ENCODE data around the gene ANKIB1. TPM values are rescaled to one million over a fixed set of nuclear protein-coding genes. Genes with fewer than 3 reads are reported as not detected.

The ANKIB1 gene
- polyA plus RNA-seq, 2 of the 4 experiments (the other 2 are of a cell fraction), result 20.7 to 59.5 TPM

GRCh38 chr7:92296880-92297445, 51.2 kb downstream of the ANKIB1 start:
- H3K27ac ChIP-seq, result no peak overlapping the region
- H3K4me1 ChIP-seq, result 0 out of 3 replicates have a peak, but pooled peaks cover 3% of the 10 kb centered on the region
- CTCF ChIA-PET, result interaction anchor here (1.1 to 1.7 kb wide), 3 partner anchors 11 to 150 kb away, joined by 3 to 5 read pairs (median 3); partner anchors contain the start of gene GATAD1

GRCh38 chr7:92297736-92298135, 52.0 kb downstream of the ANKIB1 start:
- no peak for DNase-seq (ENCODE audit: low read depth in 1 of 2, low spot score in 1 of 2)
- Histone ChIP-seq H3K9me3 (no peaks in the 10 kb centered on the region), H3K27ac (no peak overlapping the region), H3K4me3 (no peak overlapping the region), H3K4me2 (no peak overlapping the region), H3K4me1 (0 out of 3 replicates have a peak, but pooled peaks cover 3% of the 10 kb centered on the region)
- FAIRE-seq, result no peak
- CTCF ChIA-PET, result interaction anchor here (1.7 kb wide), 1 partner anchor 10 kb away, joined by 5 read pairs; no protein-coding TSS in a partner anchor
- TF ChIP-seq HES2 (IDR thresholded peaks at IDR 0.05) (no peak), EHF (CRISPR knock-in tag; IDR thresholded peaks at IDR 0.05) (no peak), RFX5 (IDR thresholded peaks at IDR 0.05) (no peak), RNF2 (IDR thresholded peaks at IDR 0.05; ENCODE audit: borderline replicate concordance, low read depth) (no peak), SMC3 (IDR thresholded peaks at IDR 0.05) (no peak)
- no peak for ATAC-seq
- 80% methylated on average over 1 of the region's 1 CpG for WGBS (ENCODE audit: missing lambda C conversion rate)
- POLR2A ChIA-PET, result no interaction called here

More at GRCh38 chr7:92296880-92297445, 51.2 kb downstream of the ANKIB1 start:
- TF ChIP-seq ZFP36 (IDR thresholded peaks at IDR 0.05; ENCODE audit: borderline replicate concordance, partially characterized antibody) (no peak), KDM5A (IDR thresholded peaks at IDR 0.05) (no peak), POLR2AphosphoS2 (conservative IDR thresholded peaks at IDR 0.05; ENCODE audit: low read length) (no peak), FOSL2 (IDR thresholded peaks at IDR 0.05) (no peak), FOSL2 (CRISPR knock-in tag; IDR thresholded peaks at IDR 0.05) (no peak), RAD21 (conservative IDR thresholded peaks at IDR 0.05 in 1 of 2, IDR thresholded peaks at IDR 0.05 in 1 of 2) (no peak), NR3C1 (IDR thresholded peaks at IDR 0.05) (no peak), PBX3 (IDR thresholded peaks at IDR 0.05) (no peak), MAZ (IDR thresholded peaks at IDR 0.05; ENCODE audit: borderline replicate concordance, low read depth, low read length) (no peak), CHD2 (IDR thresholded peaks at IDR 0.05; ENCODE audit: low read length, partially characterized antibody) (no peak), GATA3 (IDR thresholded peaks at IDR 0.05; ENCODE audit: borderline replicate concordance) (no peak), ZNF302 (CRISPR knock-in tag; IDR thresholded peaks at IDR 0.05) (no peak), BHLHE40 (IDR thresholded peaks at IDR 0.05; ENCODE audit: low read depth, low read length) (no peak), SMC3 (IDR thresholded peaks at IDR 0.05) (no peak), RNF2 (IDR thresholded peaks at IDR 0.05; ENCODE audit: borderline replicate concordance, low read depth) (no peak), USF2 (IDR thresholded peaks at IDR 0.05) (no peak), E2F6 (IDR thresholded peaks at IDR 0.05; ENCODE audit: borderline replicate concordance, low read depth) (no peak), NFE2L2 (conservative IDR thresholded peaks at IDR 0.05; ENCODE audit: low read length) (no peak), ESRRA (IDR thresholded peaks at IDR 0.05; ENCODE audit: borderline replicate concordance, low read length) (no peak), CTCF (IDR thresholded peaks at IDR 0.05) (no peak), JUN (IDR thresholded peaks at IDR 0.05) (no peak)
- POLR2A ChIA-PET, result interaction anchor here (0.7 kb wide), 1 partner anchor 17 kb away, joined by 3 read pairs; no protein-coding TSS in a partner anchor
- Histone ChIP-seq H3K4me2 (no peak overlapping the region), H3K4me3 (no peak overlapping the region), H3K9me3 (no peaks in the 10 kb centered on the region)
- ATAC-seq (no peak), DNase-seq (ENCODE audit: low read depth in 1 of 2, low spot score in 1 of 2) (no peak), FAIRE-seq (no peak)
- WGBS (ENCODE audit: missing lambda C conversion rate), result 91% methylated on average over 3 of the region's 3 CpGs

Data from A549 (cell line).